B cell (primary cell): ENCODE measurements around the gene RGS7. TPM values are rescaled to one million over a fixed set of nuclear protein-coding genes. Genes with fewer than 3 reads are reported as not detected.

ENCODE experiments used
- ATAC-seq: fragments of 200-7000 bp; cut with Tn5 transposase; one replicate; pipeline ENCODE4 v1.10.0; 2021; ENCODE audit warnings: low read depth, mild to moderate bottlenecking, moderate number of reproducible peaks, moderate library complexity
- CTCF ChIA-PET: fragments of 350-600 bp; sonication (Branson Sonifier 250); formaldehyde crosslinking; loops from one replicate; lab custom pipeline; 2021; ENCODE audit warnings: antibody characterized with exemption, inconsistent platforms; lab: Charles Lee
- POLR2A ChIA-PET: fragments of 350-600 bp; sonication (Branson Sonifier 250); formaldehyde crosslinking; loops from one replicate; lab custom pipeline; 2021; ENCODE audit warnings: antibody characterized with exemption; lab: Charles Lee
- DNase-seq: peaks from one replicate; pipeline ENCODE4 v3.0.0; 2013
- H2AFZ ChIP-seq: 2 replicates; pipeline ENCODE4 v1.6.1; 2012; ENCODE audit warnings: mild to moderate bottlenecking, low read depth, low read length; ENCODE audit not compliant: insufficient read depth, poor library complexity, severe bottlenecking
- H3K27ac ChIP-seq, 2 donors: 1 replicate in 1 of 2; 2 replicates in 1 of 2; pipeline ENCODE4 v1.5.1; 2012 to 2013; ENCODE audit warnings: low read length in 2 of 2, mild to moderate bottlenecking in 2 of 2, moderate library complexity in 1 of 2
- H3K27me3 ChIP-seq, 4 experiments: fragments of 200-600 bp in 1 of 4; sonication (generic) in 1 of 4; replicated peaks in 1 of 4; 1 replicate in 2 of 4; 2 replicates in 2 of 4; pipeline versions ENCODE4 v1.6.1 to v1.7.0; 2013 to 2016; ENCODE audit warnings: low read length in 3 of 4, mild to moderate bottlenecking in 2 of 4, mixed read lengths in 1 of 4, moderate library complexity in 1 of 4; ENCODE audit not compliant: insufficient read depth in 4 of 4, control insufficient read depth in 3 of 4; ENCODE audit errors: control extremely low read depth in 1 of 4
- H3K36me3 ChIP-seq, 2 experiments: replicated peaks in 1 of 2; 1 replicate in 1 of 2; 2 replicates in 1 of 2; pipeline versions ENCODE4 v1.6.1 to v1.7.1; 2013; ENCODE audit warnings: low read length in 1 of 2; ENCODE audit not compliant: insufficient read depth in 2 of 2, control insufficient read depth in 1 of 2; ENCODE audit errors: control extremely low read depth in 1 of 2, extremely low read depth in 1 of 2
- H3K4me1 ChIP-seq, 2 donors: fragments of 200-600 bp in 1 of 2; sonication (generic) in 1 of 2; 1 replicate in 1 of 2; 2 replicates in 1 of 2; pipeline versions ENCODE4 v1.5.1 to v1.6.1; 2013 to 2017; ENCODE audit warnings: low read length in 2 of 2; ENCODE audit not compliant: control insufficient read depth in 2 of 2, insufficient read depth in 2 of 2
- H3K4me2 ChIP-seq: replicated peaks from 2 replicates; pipeline ENCODE3; 2012; ENCODE audit warnings: mild to moderate bottlenecking, low read depth, low read length; ENCODE audit not compliant: poor library complexity, severe bottlenecking
- H3K4me3 ChIP-seq, 5 experiments: fragments of 200-600 bp in 1 of 5; sonication (generic) in 1 of 5; 1 replicate in 3 of 5; 2 replicates in 2 of 5; pipeline versions ENCODE4 v1.5.1 to v1.7.0; 2011 to 2016; ENCODE audit warnings: low read length in 4 of 5, mild to moderate bottlenecking in 4 of 5, low read depth in 2 of 5, control low read depth in 1 of 5, moderate library complexity in 1 of 5; ENCODE audit not compliant: insufficient read depth in 1 of 5; ENCODE audit errors: control extremely low read depth in 1 of 5, extremely low read depth in 1 of 5
- H3K79me2 ChIP-seq: fragments of 200-600 bp; sonication (generic); one replicate; pipeline ENCODE4 v1.6.0; 2016; ENCODE audit warnings: low read length; ENCODE audit not compliant: control insufficient read depth, insufficient read depth
- H3K9ac ChIP-seq: fragments of 200-600 bp; sonication (generic); 2 replicates; pipeline ENCODE4 v1.6.1; 2017; ENCODE audit warnings: mild to moderate bottlenecking, low read length, moderate library complexity
- H3K9me3 ChIP-seq, 3 donors: one replicate each; pipeline versions ENCODE4 v1.6.1 to v1.7.1; 2013; ENCODE audit warnings: low read length in 2 of 3; ENCODE audit not compliant: control insufficient read depth in 2 of 3, insufficient read depth in 1 of 3; ENCODE audit errors: control extremely low read depth in 1 of 3
- H4K20me1 ChIP-seq: 2 replicates; pipeline ENCODE4 v1.6.0; 2012; ENCODE audit warnings: mild to moderate bottlenecking, low read length; ENCODE audit not compliant: insufficient read depth, control insufficient read depth, poor library complexity, severe bottlenecking
- H3K27ac Mint-ChIP-seq: one replicate; pipeline ENCODE4 v1.8.0; 2021; ENCODE audit warnings: mixed read lengths
- H3K27me3 Mint-ChIP-seq: one replicate; pipeline ENCODE4 v1.8.0; 2021; ENCODE audit warnings: mixed read lengths
- H3K4me1 Mint-ChIP-seq: one replicate; pipeline ENCODE4 v1.8.0; 2021; ENCODE audit warnings: mixed read lengths
- H3K4me3 Mint-ChIP-seq: one replicate; pipeline ENCODE4 v1.8.0; 2021; ENCODE audit warnings: mixed read lengths
- H3K9me3 Mint-ChIP-seq: one replicate; pipeline ENCODE4 v1.8.0; 2022; ENCODE audit warnings: mixed read lengths; ENCODE audit not compliant: insufficient read depth
- EZH2 ChIP-seq: IDR thresholded peaks from 2 replicates; pipeline ENCODE4 v1.6.1; 2012; ENCODE audit warnings: borderline replicate concordance, low read depth, mild to moderate bottlenecking, moderate library complexity, low read length; ENCODE audit not compliant: insufficient read depth, poor library complexity, severe bottlenecking
- WGBS: methylation state at CpG from one replicate; pipeline ENCODE4 v1.1.5; 2013; ENCODE audit warnings: missing lambda C conversion rate; ENCODE audit not compliant: insufficient coverage; 5-methylcytosine and 5-hydroxymethylcytosine counted together
- intact Hi-C: fragments of 100-400 bp; cut with micrococcal nuclease; formaldehyde crosslinking; loops from one replicate; pipeline ENCODE4 v1.10.0; 2022
- polyA plus RNA-seq: library from polyadenylated mRNA; depleted of rRNA; stranded (reverse); fragments of >200 nt; gene quantifications from 2 replicates; pipeline ENCODE4 v1.2.3, GENCODE V29; 2012
- total RNA-seq, 2 donors: library from RNA; stranded (reverse); fragments of 120-200 nt in 1 of 2; gene quantifications; 1 replicate in 1 of 2; 2 replicates in 1 of 2; pipeline versions ENCODE4 v1.2.3 to v1.2.4, GENCODE V29; 2013 to 2022
- TF ChIP-seq, protein P1 (sequence below): fragments of 200-600 bp; IDR thresholded peaks from one replicate; pipeline ENCODE4 v1.8.0; 2022; ENCODE audit warnings: antibody characterized with exemption, mild to moderate bottlenecking

Gene RGS7
- total and polyA plus RNA-seq, 2 donors (not counting 1 experiment from before 2014, with no cell fraction given), result 0.15 to 1.8 TPM

DNA sequence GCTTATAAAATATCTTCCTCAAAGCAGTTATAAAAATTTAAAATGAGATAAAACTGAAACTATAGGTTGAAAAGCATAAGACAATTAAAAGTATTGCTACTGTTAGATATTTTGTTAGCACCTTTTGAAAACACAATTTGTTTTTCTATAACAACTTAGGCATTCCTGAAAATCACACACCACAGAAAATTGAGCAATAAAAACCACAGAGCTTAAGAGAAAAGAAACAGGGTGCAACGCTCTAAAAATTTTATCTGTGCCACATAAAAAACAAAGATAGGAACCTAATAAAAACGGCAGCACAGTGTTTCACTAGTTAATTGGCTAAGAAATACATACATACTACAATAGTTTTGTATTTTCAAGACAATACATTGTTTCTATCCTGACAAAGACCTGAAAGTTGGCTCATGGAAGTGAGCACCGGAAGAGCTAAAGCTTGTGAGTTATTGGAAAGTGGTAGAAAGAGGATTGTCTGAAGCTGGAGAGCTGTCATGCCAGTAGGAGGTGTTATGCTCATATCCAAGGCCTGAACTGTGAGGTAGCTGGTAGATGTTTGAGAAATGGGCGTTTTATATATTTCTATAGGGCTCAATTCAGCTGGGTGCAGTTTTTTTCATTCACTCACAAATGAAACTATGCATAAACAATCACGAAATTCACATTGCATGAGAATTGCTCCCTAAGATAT lies 45.8 kb downstream of the RGS7 start:
- H3K9me3 Mint-ChIP-seq, result no peaks in the 10 kb centered on the region
- Histone ChIP-seq H3K9me3 (no peaks in the 10 kb centered on the region), H3K27ac (no peak overlapping the region), H2AFZ (no peak overlapping the region), H3K9ac (no peak overlapping the region), H3K4me2 (no peak overlapping the region), H4K20me1 (no peaks in the 10 kb centered on the region), H3K27me3 (no peaks in the 10 kb centered on the region), H3K36me3 (no peaks in the 10 kb centered on the region), H3K4me1 (no peaks in the 10 kb centered on the region), H3K79me2 (no peaks in the 10 kb centered on the region), H3K4me3 (no peak overlapping the region)
- POLR2A ChIA-PET, result no interaction called here
- H3K27ac Mint-ChIP-seq, result no peak overlapping the region
- TF ChIP-seq EZH2, result no peak
- TF ChIP-seq, protein P1, sequence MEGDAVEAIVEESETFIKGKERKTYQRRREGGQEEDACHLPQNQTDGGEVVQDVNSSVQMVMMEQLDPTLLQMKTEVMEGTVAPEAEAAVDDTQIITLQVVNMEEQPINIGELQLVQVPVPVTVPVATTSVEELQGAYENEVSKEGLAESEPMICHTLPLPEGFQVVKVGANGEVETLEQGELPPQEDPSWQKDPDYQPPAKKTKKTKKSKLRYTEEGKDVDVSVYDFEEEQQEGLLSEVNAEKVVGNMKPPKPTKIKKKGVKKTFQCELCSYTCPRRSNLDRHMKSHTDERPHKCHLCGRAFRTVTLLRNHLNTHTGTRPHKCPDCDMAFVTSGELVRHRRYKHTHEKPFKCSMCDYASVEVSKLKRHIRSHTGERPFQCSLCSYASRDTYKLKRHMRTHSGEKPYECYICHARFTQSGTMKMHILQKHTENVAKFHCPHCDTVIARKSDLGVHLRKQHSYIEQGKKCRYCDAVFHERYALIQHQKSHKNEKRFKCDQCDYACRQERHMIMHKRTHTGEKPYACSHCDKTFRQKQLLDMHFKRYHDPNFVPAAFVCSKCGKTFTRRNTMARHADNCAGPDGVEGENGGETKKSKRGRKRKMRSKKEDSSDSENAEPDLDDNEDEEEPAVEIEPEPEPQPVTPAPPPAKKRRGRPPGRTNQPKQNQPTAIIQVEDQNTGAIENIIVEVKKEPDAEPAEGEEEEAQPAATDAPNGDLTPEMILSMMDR, result no peak
- no peak overlapping the region for H3K4me3 Mint-ChIP-seq
- H3K4me1 Mint-ChIP-seq, result no peaks in the 10 kb centered on the region
- ATAC-seq (no peak), DNase-seq (no peak)
- intact Hi-C loops, result no loop called here
- no peaks in the 10 kb centered on the region for H3K27me3 Mint-ChIP-seq
- CTCF ChIA-PET, result interaction anchor here (0.7 to 1.3 kb wide), 2 partner anchors 18 to 175 kb away, joined by 3 read pairs; no protein-coding TSS in a partner anchor
- 88% methylated on average over 1 of the region's 5 CpGs for WGBS

DNA sequence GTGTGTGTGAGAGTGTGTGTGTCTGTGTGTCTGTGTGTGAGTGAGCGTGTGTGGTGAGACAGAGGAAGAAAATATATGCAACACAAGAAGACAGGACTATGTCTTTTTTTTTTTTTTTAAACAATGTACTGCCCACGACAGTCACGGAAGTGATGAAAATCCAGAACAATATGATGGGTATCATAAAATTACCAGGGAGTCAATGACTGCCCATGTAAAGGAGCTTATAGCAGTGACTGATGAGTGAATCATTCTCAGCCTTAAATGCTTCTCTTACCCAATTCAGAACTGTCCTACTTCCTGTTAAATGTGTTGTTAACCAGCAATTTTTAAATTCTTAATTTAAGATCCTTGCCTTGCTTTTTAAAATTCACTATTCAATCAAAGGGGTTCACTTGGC lies 46.6 kb downstream of the RGS7 start:
- no peaks in the 10 kb centered on the region for H3K27me3 ChIP-seq
- H3K36me3 ChIP-seq, result no peaks in the 10 kb centered on the region
- no peak overlapping the region for H3K27ac ChIP-seq
- H2AFZ ChIP-seq, result no peak overlapping the region
- CTCF ChIA-PET, result no interaction called here
- no peaks in the 10 kb centered on the region for H3K9me3 Mint-ChIP-seq
- H4K20me1 ChIP-seq, result no peaks in the 10 kb centered on the region
- H3K9ac ChIP-seq, result no peak overlapping the region
- POLR2A ChIA-PET, result no interaction called here
- no peak overlapping the region for H3K4me2 ChIP-seq
- no CpG with 5 or more reads among the region's 3 CpGs for WGBS
- peaks cover 0 to 4% (median 0%) of the 10 kb centered on the region in 3 donors for H3K9me3 ChIP-seq
- no peak for ATAC-seq
- no peaks in the 10 kb centered on the region for H3K4me1 Mint-ChIP-seq
- H3K27me3 Mint-ChIP-seq, result no peaks in the 10 kb centered on the region
- H3K79me2 ChIP-seq, result no peaks in the 10 kb centered on the region
- no peak for DNase-seq
- TF ChIP-seq, protein P1, result no peak
- TF ChIP-seq EZH2, result no peak
- H3K4me1 ChIP-seq, result no peaks in the 10 kb centered on the region
- no peak overlapping the region for H3K4me3 ChIP-seq
- intact Hi-C loops, result no loop called here
- no peak overlapping the region for H3K27ac Mint-ChIP-seq
- no peak overlapping the region for H3K4me3 Mint-ChIP-seq
